Placental pericyte (primary cell): Measurements from ENCODE around the gene IFIT5. TPM values are rescaled to one million over a fixed set of nuclear protein-coding genes. Genes with fewer than 3 reads are reported as not detected.

Source experiments
- total RNA-seq: library from RNA; depleted of rRNA; stranded (reverse); fragments of >200 nt; gene quantifications from 2 replicates; pipeline ENCODE4 v1.2.3, GENCODE V29; 2012

Gene IFIT5
- 19.7 and 31.8 TPM in 2 replicates for total RNA-seq

GRCh38 chr10:89414146-89414878, at the start of gene IFIT5:
TSS of gene IFIT5 (plus strand) at chr10:89414568. CDS start at chr10:89414799, 231 bp downstream.

GRCh38 chr10:89377705-89378637, 36.4 kb upstream of the IFIT5 start, which contains the start of gene IFIT1B:
TSS of gene IFIT1B (plus strand) at chr10:89378056. CDS start at chr10:89378136, 80 bp downstream.

DNA sequence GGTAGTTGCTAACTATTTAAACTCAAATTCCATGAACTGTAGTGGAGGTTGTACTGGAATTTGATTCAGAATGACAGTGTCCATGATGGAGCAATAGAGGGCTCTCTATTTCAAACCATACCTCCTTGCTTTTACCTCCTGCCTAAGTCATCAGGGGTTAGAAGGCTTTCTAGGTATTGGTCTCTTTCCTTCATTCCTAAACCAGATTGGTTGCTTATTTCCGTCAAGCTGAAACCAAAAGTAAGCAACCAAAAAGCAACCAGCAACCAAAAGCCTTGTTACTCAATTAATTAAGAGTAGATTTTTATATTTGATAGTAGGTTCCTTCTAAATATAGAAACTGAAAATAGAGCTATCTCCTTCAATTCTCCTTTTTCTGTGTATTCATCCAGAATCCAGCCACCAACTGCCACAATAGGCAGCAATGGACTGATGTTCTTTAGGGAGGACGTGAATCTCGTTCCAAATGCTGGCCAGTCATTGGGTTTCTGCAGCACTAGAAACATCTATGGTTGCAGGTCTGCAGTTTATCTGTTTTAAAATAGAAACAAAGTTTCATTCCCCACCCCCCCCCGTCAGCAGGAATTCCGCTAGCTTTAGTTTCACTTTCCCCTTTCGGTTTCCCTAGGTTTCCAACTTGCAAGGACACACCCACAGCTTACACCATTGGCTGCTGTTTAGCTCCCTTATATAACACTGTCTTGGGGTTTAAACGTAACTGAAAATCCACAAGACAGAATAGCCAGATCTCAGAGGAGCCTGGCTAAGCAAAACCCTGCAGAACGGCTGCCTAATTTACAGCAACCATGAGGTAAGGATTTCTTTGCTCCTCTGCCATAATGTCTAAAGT, 22.2 kb upstream of the IFIT5 start, which contains the start of gene IFIT1:
IFIT1 (plus strand) TSS at position 717 of the 850 bp plus-strand sequence; CDS start at position 807, 90 bp downstream.

Other genes with a start within 250 kb of the IFIT5 start
- gene CH25H, start 207.3 kb upstream of the IFIT5 start, total RNA-seq = 0.29 TPM in 1 of 2 replicates, not detected in the other
- 36.7 and 77.0 TPM in 2 replicates for gene LIPA, start 162.8 kb upstream of the IFIT5 start, total RNA-seq
- gene IFIT2, start 112.5 kb upstream of the IFIT5 start, total RNA-seq = 2.7 and 7.4 TPM in 2 replicates
- gene IFIT3, start 86.6 kb upstream of the IFIT5 start, total RNA-seq = 23.9 and 27.8 TPM in 2 replicates
- gene IFIT1B, start 36.5 kb upstream of the IFIT5 start, total RNA-seq = not detected in 2 replicates
- gene IFIT1, start 21.9 kb upstream of the IFIT5 start, total RNA-seq = 11.4 and 12.0 TPM in 2 replicates
- 0.14 and 0.22 TPM in 2 replicates for gene SLC16A12, start 121.0 kb downstream of the IFIT5 start, total RNA-seq
- gene PANK1, start 230.7 kb downstream of the IFIT5 start, total RNA-seq = 4.2 and 11.7 TPM in 2 replicates